Measurements from ENCODE around the gene BRD4. TPM values are rescaled to one million over a fixed set of nuclear protein-coding genes. Genes with fewer than 3 reads are reported as not detected.

The BRD4 gene
- total RNA-seq (100 to 1,000 TPM; 120 to 123 TPM), total RNA-seq (66.3 to 66.8 reads per million in 2 donors)

DNA sequence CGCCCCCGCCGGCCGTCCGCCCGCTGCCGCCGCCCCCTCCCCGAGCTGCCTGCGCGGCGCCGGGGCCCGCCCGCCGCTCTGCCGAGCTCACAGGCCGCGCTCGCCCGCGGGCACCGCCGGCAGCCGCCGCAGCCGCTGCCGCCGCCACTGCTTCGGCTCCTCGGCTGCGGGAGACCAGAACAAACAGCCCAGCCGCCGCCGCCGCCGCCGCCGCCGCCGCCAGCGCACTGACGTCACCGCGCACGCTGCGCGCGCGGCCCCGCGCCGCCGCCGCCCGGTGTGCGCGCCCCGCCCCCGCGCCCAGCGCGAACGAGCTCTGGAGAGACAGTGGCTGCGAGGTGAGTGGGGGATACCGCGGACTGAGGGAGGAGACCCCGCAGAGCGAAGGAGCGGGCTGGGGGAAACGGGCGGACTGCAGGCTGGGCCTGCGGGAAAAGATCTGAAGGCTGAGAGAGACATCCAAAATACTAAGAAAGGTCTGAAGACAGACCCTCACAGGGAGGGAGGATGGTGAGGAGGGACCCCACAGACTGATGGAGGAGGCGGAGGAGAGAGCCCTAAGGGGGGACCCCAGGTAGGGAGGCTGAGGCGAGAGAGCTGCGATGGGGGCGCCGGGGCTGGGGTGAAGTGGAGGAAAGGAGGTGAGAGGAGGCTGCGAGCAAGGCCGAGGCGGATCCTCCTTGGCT is at the start of gene BRD4:
Gene BRD4 (minus strand): TSS at position 229 of the 686 bp plus-strand sequence. CDS start 59,440 bp downstream, outside the sequence.
- no peaks in the 10 kb centered on the region for H3K36me3 Mint-ChIP-seq (ENCODE audit: low read depth)
- peak within 1 kb of the TSS; percentile 96 for H3K4me3 Mint-ChIP-seq
- peak; percentile 69 to 77 (median 75) for DNase-seq
- H3K4me1 Mint-ChIP-seq: peaks cover 29% of the 10 kb centered on the region
- ATAC-seq: peak; percentile 65
- no peaks in the 10 kb centered on the region for H3K9me3 ChIP-seq (ENCODE audit: control insufficient read depth, low read length, poor library complexity, severe bottlenecking)
- no peaks in the 10 kb centered on the region for H3K27me3 Mint-ChIP-seq
- H3K27ac Mint-ChIP-seq: peak within 1 kb of the TSS; percentile 93

DNA sequence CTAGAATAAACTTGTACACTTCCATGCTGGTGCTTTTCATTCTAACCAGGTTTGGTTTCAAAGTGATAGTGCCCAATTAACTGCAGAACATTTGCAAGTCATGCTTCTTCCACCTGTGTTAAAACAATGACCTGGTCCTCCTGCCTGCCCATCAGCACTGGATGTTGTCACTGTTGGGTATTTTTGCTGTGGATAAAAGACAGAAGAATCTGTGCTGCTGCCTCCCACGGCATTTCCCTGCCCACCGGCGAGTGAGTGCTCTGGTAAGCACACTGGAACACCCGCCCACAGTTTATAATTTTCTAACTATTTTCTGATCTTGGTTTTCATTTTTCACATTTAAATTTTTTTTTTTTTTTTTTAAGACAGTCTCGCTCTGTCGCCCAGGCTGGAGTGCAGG is 49.5 kb upstream of the BRD4 start:
- Mint-ChIP-seq H3K27me3 (no peaks in the 10 kb centered on the region), H3K4me3 (peak overlapping the region; percentile 64), H3K27ac (no peak overlapping the region), H3K36me3 (ENCODE audit: low read depth) (peaks cover 6% of the 10 kb centered on the region), H3K4me1 (peaks cover 22% of the 10 kb centered on the region)
- DNase-seq (no peak), ATAC-seq (no peak)
- no peaks in the 10 kb centered on the region for H3K9me3 ChIP-seq (ENCODE audit: control insufficient read depth, low read length, poor library complexity, severe bottlenecking)

DNA sequence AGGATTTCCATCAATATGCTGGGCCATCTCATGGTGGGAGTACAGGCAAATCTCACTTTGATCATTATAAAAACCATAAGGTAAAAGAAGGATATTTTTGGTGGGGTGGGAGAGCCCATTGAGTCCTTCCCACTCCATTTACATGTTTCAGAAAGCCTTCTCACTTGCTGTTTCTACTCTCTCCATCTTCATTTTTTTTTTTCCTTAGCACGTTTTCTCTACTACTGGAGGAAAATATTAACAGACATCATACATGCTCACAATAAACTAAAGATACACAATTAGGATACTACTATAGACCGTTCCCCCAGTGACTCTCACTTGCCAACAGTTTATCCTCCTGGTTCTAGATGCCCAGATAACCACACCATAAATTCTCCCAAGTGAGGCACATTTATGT is 49.1 kb upstream of the BRD4 start:
- Mint-ChIP-seq H3K36me3 (ENCODE audit: low read depth) (peaks cover 6% of the 10 kb centered on the region), H3K4me3 (peak overlapping the region; percentile 64), H3K4me1 (peaks cover 26% of the 10 kb centered on the region), H3K27ac (no peak overlapping the region), H3K27me3 (no peaks in the 10 kb centered on the region)
- no peaks in the 10 kb centered on the region for H3K9me3 ChIP-seq (ENCODE audit: control insufficient read depth, low read length, poor library complexity, severe bottlenecking)
- DNase-seq (no peak), ATAC-seq (no peak)

DNA sequence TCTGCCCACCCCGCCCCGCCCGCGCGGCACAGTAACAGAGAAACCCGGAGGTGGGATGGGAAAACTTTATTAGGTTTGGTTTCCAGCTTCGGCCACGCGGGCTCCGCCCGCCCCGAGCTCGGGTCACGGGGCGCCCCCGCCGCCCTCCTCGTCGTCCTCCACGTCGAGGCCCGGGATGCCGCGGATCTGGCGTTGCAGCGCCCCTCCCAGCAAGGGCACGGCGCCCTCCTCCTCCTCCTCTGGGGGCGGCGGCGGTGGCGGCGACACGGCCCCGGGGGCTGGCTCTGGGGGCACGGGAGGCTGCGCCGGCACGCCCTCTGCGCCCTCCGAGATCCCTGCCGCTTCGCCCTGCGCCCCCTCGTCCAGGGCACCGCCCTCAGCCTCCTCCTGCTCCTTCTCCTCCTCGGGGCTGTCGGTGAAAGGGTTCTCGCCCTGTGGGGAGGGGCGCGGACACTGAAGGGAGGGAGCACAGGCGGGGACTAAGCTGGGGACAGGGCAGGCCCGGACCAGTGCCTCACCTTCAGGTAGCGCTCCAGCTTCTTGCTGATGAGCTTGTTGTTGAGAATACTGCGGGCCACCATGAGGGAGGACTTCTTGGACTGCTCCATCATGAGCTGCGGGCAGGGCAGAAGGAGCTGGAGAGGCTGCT is 47.8 kb upstream of the BRD4 start:
- Mint-ChIP-seq H3K4me3 (peak overlapping the region; percentile 97), H3K36me3 (ENCODE audit: low read depth) (peaks cover 6% of the 10 kb centered on the region), H3K27ac (peak overlapping the region; percentile 93), H3K4me1 (peaks cover 26% of the 10 kb centered on the region), H3K27me3 (no peaks in the 10 kb centered on the region)
- ATAC-seq (peak; percentile 39), DNase-seq (no peak)
- H3K9me3 ChIP-seq (ENCODE audit: control insufficient read depth, low read length, poor library complexity, severe bottlenecking): no peaks in the 10 kb centered on the region

DNA sequence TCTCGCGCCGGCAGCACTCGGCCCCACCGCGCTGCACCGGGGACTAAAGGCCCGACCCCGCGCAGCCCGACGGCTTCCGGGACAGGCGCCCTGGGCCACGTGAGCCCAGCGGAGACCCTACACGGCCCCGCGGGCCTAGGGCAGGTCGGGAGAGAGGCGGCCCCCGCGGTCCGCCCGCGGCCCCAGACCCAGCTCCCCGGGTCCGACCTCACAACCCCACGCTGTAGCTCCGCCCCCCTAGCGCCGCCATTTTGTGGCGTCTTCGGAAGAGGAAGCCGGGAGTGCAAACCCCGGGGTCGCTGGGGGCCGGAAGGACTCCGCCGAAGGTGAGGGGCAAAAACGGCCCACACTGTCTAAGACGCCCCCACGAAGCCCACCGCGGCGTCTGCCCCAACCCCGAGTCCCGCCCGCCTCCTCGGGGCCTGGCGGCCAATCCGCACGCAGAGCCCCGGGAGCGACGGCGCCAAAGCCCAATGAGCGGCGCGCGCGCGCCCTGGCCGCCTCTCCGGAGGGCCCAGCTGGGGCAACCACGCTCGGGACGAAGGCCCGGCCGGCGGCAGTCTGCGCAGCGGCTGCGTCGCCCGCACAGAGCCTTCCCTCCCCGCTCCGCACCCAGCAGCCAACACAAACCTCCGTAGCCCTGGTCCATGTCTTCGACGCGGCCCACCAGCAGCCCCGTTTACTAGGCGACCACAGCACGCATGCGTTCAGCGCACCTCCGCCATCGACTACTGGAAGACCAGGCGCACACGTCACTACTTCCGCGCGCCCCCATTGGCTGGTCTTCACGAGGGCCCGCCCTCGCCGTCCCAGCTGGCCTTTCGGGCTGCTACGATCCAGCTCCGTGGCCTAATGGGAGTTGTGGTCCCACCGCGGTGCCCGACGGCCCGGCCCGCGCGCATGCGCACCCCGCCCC is 47.0 kb upstream of the BRD4 start, which contains the start of gene AKAP8:
Gene AKAP8 (minus strand): TSS at position 705 of the 916 bp plus-strand sequence. CDS start 56 bp downstream, at position 649.
- peaks cover 28% of the 10 kb centered on the region for H3K4me1 Mint-ChIP-seq
- H3K9me3 ChIP-seq (ENCODE audit: control insufficient read depth, low read length, poor library complexity, severe bottlenecking): no peaks in the 10 kb centered on the region

DNA sequence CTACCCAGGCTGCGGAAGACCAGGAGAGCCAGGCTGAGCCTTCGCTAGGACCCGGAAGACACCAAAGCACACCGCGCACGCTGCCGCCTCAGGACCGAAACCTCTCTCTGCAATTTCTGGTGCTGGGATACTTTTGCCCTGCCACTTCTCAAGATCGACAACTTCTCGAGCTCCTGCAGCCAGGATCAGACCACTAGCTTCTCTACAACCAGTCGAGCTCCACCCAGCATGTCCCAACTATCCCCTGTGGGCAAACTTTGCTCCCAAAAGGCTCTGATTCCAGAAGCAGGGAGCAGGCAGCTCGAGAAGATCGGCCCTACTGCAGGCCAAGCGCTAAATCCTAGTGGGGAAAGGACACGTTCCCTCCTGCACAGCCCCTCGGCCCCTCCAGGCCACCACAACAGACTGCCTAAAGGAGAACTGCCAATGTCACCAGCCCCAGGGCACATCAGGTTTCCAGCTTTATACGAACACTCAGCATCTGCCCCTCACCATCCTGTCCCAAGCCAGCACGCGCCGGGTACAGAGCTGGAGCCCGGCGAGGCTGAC is 46.3 kb upstream of the BRD4 start:
- peaks cover 6% of the 10 kb centered on the region for H3K36me3 Mint-ChIP-seq (ENCODE audit: low read depth)
- no peaks in the 10 kb centered on the region for H3K9me3 ChIP-seq (ENCODE audit: control insufficient read depth, low read length, poor library complexity, severe bottlenecking)
- peaks cover 32% of the 10 kb centered on the region for H3K4me1 Mint-ChIP-seq
- peak overlapping the region; percentile 97 for H3K4me3 Mint-ChIP-seq
- peak overlapping the region; percentile 92 for H3K27ac Mint-ChIP-seq
- no peaks in the 10 kb centered on the region for H3K27me3 Mint-ChIP-seq
- DNase-seq: peak in 1 of 3 donors; percentile 26
- ATAC-seq: no peak

More for the DNA sequence above, 47.0 kb upstream of the BRD4 start, which contains the start of gene AKAP8:
- DNase-seq (peak; percentile 96 to 98 (median 96)), ATAC-seq (peak; percentile 93)
- Mint-ChIP-seq H3K27me3 (no peaks in the 10 kb centered on the region), H3K36me3 (ENCODE audit: low read depth) (peaks cover 6% of the 10 kb centered on the region), H3K27ac (peak within 1 kb of the TSS; percentile 93), H3K4me3 (peak within 1 kb of the TSS; percentile 97)

DNA sequence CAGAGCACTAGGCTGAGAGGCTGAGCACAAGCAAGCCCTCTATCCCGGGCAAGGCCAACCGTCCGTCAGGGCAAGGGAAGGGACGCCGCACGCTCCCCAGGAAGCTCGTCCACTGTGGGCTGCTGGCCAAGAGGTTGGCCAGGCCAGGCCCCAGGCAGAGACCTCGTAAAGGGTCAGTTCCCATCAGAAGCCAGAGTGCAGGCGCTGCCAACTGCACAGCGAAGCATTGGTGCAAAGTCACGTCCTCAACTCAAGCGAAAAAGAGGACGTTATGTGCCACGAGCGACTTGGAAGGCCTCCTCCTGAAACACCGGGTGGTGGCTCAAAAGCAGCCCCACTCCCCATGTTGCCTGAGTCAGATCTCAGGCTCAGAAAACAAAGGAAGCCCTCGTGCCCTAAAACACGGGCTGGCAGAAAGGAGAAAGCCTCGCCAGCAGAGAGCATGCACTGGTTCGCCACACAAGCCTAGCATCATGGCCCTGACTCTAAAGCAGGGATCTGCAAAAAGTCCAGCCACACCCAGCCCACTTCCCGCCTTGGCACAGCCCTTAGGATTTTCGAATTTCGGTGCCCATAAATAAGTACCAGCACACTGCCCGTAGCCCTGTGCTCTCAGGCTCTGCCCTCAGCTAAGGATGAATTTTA is 42.6 kb upstream of the BRD4 start:
- H3K27me3 Mint-ChIP-seq: no peaks in the 10 kb centered on the region
- no peaks in the 10 kb centered on the region for H3K9me3 ChIP-seq (ENCODE audit: control insufficient read depth, low read length, poor library complexity, severe bottlenecking)
- peaks cover 6% of the 10 kb centered on the region for H3K36me3 Mint-ChIP-seq (ENCODE audit: low read depth)
- no peak for DNase-seq
- H3K4me3 Mint-ChIP-seq: no peak overlapping the region
- no peak overlapping the region for H3K27ac Mint-ChIP-seq
- no peak for ATAC-seq
- H3K4me1 Mint-ChIP-seq: peaks cover 23% of the 10 kb centered on the region

DNA sequence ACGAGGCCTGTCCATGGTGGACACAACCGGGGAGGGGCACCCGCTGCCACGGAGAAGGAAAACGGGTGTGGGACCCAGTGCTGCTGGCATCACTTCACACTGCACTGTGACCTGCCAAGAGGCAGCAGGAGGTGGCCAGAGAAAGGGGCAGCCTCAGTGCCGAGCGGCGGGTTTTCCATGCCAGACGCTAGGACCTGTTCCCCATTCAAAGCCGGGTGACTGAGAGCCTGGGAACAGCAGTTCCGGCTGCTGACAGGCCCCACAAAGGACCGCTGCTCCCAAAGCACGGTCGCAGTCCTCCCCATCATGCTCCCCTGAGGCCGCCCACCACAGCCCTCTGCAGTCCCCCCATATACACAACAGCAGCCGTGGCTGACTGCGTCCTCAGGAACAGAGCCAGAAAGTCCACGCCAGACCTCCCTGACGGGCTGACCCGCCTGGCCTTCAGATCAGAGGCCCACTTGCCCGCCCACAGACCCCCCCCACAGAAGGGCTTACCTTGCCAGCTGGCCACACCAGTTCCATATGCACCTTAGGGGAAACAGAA is 41.8 kb upstream of the BRD4 start:
- Mint-ChIP-seq H3K27ac (peak overlapping the region; percentile 45), H3K36me3 (ENCODE audit: low read depth) (peaks cover 6% of the 10 kb centered on the region), H3K27me3 (no peaks in the 10 kb centered on the region), H3K4me3 (no peak overlapping the region), H3K4me1 (peaks cover 23% of the 10 kb centered on the region)
- ATAC-seq: no peak
- H3K9me3 ChIP-seq (ENCODE audit: control insufficient read depth, low read length, poor library complexity, severe bottlenecking): no peaks in the 10 kb centered on the region
- DNase-seq: no peak

DNA sequence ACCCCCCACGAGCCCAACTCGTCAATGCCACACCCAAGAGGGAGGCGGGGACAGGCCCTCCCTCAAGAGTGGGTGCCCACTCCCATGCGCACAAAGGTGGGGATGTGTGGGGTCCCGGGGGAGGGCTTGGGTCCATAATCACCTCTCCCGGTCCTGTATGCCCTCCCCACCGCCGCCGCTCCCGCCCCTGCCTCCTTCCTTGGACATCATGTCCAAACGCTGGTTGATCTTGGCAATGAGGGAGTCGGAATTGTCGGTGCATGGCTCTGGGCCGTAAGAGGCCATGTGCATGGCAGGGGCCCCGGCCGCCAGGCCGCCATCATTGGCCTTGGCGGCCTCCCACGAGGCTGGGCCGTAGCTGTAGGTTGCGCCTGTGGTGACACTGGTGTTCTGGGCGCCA is 41.3 kb upstream of the BRD4 start:
- no peaks in the 10 kb centered on the region for H3K9me3 ChIP-seq (ENCODE audit: control insufficient read depth, low read length, poor library complexity, severe bottlenecking)
- Mint-ChIP-seq H3K4me1 (peaks cover 23% of the 10 kb centered on the region), H3K27ac (peak overlapping the region; percentile 45), H3K27me3 (no peaks in the 10 kb centered on the region), H3K4me3 (no peak overlapping the region), H3K36me3 (ENCODE audit: low read depth) (peaks cover 6% of the 10 kb centered on the region)
- ATAC-seq (no peak), DNase-seq (no peak)

DNA sequence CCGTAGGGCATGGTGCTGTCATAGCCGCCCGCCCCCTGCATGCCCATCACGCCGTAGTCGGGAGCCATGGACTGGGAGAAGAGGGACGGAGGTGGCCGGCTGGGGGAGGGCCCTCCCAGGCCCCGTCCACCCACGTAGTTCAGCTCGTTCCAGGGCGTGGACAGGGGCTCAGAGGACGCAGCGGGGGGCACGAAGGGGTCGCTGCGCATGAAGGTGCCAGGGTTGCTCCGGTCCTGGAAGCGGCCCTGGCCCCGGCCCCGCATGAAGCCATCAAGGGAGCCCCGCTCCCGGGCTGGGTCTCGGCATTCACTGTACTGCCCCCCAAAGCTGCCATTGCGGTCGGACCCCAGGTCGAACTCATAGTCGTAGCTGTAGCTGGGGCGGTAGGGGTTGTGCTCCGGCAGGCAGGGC is 40.6 kb upstream of the BRD4 start:
- H3K4me3 Mint-ChIP-seq: no peak overlapping the region
- H3K36me3 Mint-ChIP-seq (ENCODE audit: low read depth): no peaks in the 10 kb centered on the region
- ATAC-seq (no peak), DNase-seq (no peak)
- H3K27me3 Mint-ChIP-seq: no peaks in the 10 kb centered on the region
- H3K27ac Mint-ChIP-seq: no peak overlapping the region
- peaks cover 17% of the 10 kb centered on the region for H3K4me1 Mint-ChIP-seq
- no peaks in the 10 kb centered on the region for H3K9me3 ChIP-seq (ENCODE audit: control insufficient read depth, low read length, poor library complexity, severe bottlenecking)

DNA sequence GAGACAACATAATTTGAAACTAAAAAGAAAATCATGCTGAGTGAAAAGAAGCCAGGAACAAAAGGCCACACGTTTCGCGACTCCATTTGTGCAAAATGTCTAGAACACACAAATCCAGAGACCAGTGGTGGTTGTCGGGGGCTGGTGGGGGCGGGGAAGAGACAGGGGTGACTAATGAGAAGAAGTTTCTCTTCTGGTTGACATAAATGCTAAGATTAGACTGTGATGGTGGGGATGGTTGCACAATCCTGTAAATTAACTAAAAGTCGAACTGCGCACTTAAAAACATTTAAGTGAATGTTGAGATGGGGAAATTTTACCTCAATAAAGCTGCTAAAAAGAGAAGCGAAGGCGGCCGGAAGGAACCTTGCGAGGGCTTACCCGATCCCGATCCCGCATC is 40.1 kb upstream of the BRD4 start:
- Mint-ChIP-seq H3K27ac (peak overlapping the region; percentile 27), H3K27me3 (no peaks in the 10 kb centered on the region), H3K4me1 (peaks cover 16% of the 10 kb centered on the region), H3K4me3 (no peak overlapping the region), H3K36me3 (ENCODE audit: low read depth) (no peaks in the 10 kb centered on the region)
- H3K9me3 ChIP-seq (ENCODE audit: control insufficient read depth, low read length, poor library complexity, severe bottlenecking): no peaks in the 10 kb centered on the region
- ATAC-seq: no peak
- DNase-seq: no peak

DNA sequence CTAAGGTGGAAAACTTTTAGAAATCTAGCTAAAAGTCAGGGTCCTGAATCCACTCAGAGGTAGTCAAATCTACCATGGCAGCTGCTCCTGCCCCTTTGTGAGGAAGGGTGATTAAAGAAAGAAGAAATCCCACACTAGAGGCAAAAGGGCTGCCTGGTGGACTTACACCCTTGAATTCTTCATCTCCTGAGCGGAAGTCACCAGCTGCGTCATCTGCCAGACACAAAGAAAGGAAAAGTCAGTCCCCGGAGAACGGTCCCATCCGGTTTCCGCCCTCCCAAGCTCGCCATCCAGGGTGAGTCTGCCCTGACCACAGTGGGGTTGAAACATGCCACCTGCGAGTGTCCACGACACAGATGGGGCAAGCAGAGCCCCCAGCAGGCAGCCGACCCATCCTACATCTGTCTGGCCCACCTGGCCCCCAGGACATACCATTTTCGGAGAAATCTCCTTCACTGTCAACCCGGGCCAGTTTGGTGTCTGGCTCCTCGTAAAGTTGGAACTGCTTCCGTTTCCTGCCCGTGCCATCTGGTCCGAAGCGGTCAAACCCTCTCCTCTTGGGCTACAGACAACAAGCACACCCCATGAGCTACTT is 39.5 kb upstream of the BRD4 start:
- ATAC-seq: no peak
- DNase-seq: no peak
- H3K4me3 Mint-ChIP-seq: no peak overlapping the region
- H3K27ac Mint-ChIP-seq: peak overlapping the region; percentile 27
- no peaks in the 10 kb centered on the region for H3K9me3 ChIP-seq (ENCODE audit: control insufficient read depth, low read length, poor library complexity, severe bottlenecking)
- peaks cover 13% of the 10 kb centered on the region for H3K4me1 Mint-ChIP-seq
- H3K27me3 Mint-ChIP-seq: no peaks in the 10 kb centered on the region
- no peaks in the 10 kb centered on the region for H3K36me3 Mint-ChIP-seq (ENCODE audit: low read depth)

All from T-helper 17 cell (primary cell).